Measurements from ENCODE around the gene MRPS18A.

Gene MRPS18A

DNA sequence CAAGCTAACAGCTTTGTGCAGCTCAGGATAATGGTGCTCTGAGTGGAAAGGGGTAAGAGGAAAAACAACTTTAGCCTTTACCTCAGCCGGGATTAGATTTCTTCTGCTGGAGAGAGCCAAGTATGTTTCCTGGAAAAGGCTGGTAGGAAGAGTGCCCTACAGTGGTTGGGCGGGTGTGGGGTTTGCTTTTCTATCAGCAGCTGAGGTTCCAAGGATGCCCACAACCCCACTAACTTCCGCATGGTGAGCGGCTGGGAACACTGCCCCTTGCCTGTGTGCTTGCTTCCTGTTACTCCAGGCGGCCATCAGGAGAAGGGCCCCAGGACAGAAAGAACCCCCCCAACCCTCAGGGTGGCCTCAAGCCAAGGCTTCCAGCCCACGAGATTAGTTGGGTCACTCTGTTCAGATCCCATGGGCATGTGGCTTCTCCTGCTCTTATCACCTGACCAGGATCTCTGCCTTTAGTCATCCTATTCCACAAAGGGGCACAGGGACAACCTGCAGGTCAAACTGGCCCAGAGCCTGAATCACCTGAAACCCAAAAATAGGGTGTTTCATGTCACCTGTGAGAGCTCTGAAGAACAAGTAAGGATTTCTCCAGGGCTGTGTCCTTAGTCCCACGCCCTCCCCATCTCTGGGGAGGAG is 10.5 kb downstream of the MRPS18A start:
- no peaks in the 10 kb centered on the region for H3K27me3 ChIP-seq (ENCODE audit: control insufficient read depth, insufficient read depth, low read length)
- no peaks in the 10 kb centered on the region for H3K9me3 ChIP-seq (ENCODE audit: control insufficient read depth, low read length)
- no peak overlapping the region for H3K4me3 ChIP-seq (ENCODE audit: low read depth, low read length)
- H2AFZ ChIP-seq: no peak overlapping the region
- no peaks in the 10 kb centered on the region for H3K4me1 ChIP-seq
- H3K79me2 ChIP-seq: peaks cover 10% of the 10 kb centered on the region
- no peak overlapping the region for H3K9ac ChIP-seq
- H3K27ac ChIP-seq: no peak overlapping the region
- TF ChIP-seq, protein P1, sequence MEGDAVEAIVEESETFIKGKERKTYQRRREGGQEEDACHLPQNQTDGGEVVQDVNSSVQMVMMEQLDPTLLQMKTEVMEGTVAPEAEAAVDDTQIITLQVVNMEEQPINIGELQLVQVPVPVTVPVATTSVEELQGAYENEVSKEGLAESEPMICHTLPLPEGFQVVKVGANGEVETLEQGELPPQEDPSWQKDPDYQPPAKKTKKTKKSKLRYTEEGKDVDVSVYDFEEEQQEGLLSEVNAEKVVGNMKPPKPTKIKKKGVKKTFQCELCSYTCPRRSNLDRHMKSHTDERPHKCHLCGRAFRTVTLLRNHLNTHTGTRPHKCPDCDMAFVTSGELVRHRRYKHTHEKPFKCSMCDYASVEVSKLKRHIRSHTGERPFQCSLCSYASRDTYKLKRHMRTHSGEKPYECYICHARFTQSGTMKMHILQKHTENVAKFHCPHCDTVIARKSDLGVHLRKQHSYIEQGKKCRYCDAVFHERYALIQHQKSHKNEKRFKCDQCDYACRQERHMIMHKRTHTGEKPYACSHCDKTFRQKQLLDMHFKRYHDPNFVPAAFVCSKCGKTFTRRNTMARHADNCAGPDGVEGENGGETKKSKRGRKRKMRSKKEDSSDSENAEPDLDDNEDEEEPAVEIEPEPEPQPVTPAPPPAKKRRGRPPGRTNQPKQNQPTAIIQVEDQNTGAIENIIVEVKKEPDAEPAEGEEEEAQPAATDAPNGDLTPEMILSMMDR (IDR thresholded peaks at IDR 0.05): no peak
- no peak overlapping the region for H3K4me2 ChIP-seq (ENCODE audit: low read length)
- H3K36me3 ChIP-seq (ENCODE audit: control insufficient read depth, insufficient read depth, low read length): no peaks in the 10 kb centered on the region

- no peak overlapping the region for H3K4me3 ChIP-seq (ENCODE audit: low read depth, low read length)
Measured at GRCh38 chr6:43674921-43675320, 12.7 kb downstream of the MRPS18A start.

DNA sequence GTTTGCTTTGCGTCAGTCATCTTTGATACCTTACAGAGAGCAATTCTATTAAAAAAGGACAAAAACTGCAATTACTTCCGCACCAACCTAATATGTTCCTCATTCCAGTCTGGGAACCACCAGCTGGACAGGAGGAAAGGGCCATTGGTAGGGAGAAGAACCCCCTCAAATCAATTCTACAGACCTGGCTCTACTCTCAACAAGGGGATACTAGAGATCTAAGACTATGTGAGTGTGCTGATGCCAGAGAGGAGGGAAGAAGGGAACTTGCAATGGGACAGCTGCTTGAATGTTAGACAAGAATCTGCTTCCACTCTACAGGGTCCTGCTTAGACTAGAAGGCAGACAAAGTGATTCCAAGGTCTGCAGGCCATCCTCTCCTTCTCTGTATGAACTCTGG is 13.3 kb downstream of the MRPS18A start:
- TF ChIP-seq, protein P1 (IDR thresholded peaks at IDR 0.05): no peak
- no peaks in the 10 kb centered on the region for H3K27me3 ChIP-seq (ENCODE audit: control insufficient read depth, insufficient read depth, low read length)
- no peaks in the 10 kb centered on the region for H3K79me2 ChIP-seq
- no peak overlapping the region for H3K27ac ChIP-seq
- no peak overlapping the region for H3K9ac ChIP-seq
- H3K4me2 ChIP-seq (ENCODE audit: low read length): no peak overlapping the region
- H3K4me3 ChIP-seq (ENCODE audit: low read depth, low read length): no peak overlapping the region
- no peak overlapping the region for H2AFZ ChIP-seq
- no peaks in the 10 kb centered on the region for H3K9me3 ChIP-seq (ENCODE audit: control insufficient read depth, low read length)
- no peaks in the 10 kb centered on the region for H3K36me3 ChIP-seq (ENCODE audit: control insufficient read depth, insufficient read depth, low read length)
- H3K4me1 ChIP-seq: peaks cover 13% of the 10 kb centered on the region

More at GRCh38 chr6:43674921-43675320, 12.7 kb downstream of the MRPS18A start:
- no peaks in the 10 kb centered on the region for H3K9me3 ChIP-seq (ENCODE audit: control insufficient read depth, low read length)
- no peak overlapping the region for H3K4me2 ChIP-seq (ENCODE audit: low read length)
- H2AFZ ChIP-seq: no peak overlapping the region
- H3K9ac ChIP-seq: no peak overlapping the region
- H3K27ac ChIP-seq: no peak overlapping the region
- H3K4me1 ChIP-seq: peaks cover 7% of the 10 kb centered on the region
- TF ChIP-seq, protein P1 (IDR thresholded peaks at IDR 0.05): no peak
- no peaks in the 10 kb centered on the region for H3K27me3 ChIP-seq (ENCODE audit: control insufficient read depth, insufficient read depth, low read length)
- no peaks in the 10 kb centered on the region for H3K36me3 ChIP-seq (ENCODE audit: control insufficient read depth, insufficient read depth, low read length)
- peaks cover 4% of the 10 kb centered on the region for H3K79me2 ChIP-seq

- Histone ChIP-seq H3K79me2 (no peaks in the 10 kb centered on the region), H3K36me3 (ENCODE audit: control insufficient read depth, insufficient read depth, low read length) (no peaks in the 10 kb centered on the region), H3K27ac (no peak overlapping the region), H3K4me1 (peaks cover 21% of the 10 kb centered on the region), H3K4me3 (ENCODE audit: low read depth, low read length) (no peak overlapping the region), H3K27me3 (ENCODE audit: control insufficient read depth, insufficient read depth, low read length) (no peaks in the 10 kb centered on the region), H3K9me3 (ENCODE audit: control insufficient read depth, low read length) (no peaks in the 10 kb centered on the region), H3K9ac (no peak overlapping the region), H2AFZ (no peak overlapping the region), H3K4me2 (ENCODE audit: low read length) (no peak overlapping the region)
- TF ChIP-seq, protein P1 (IDR thresholded peaks at IDR 0.05): no peak
Measured at GRCh38 chr6:43673444-43674084, 14.0 kb downstream of the MRPS18A start.
